ENCODE measurements around the gene MAMSTR. TPM values are rescaled to one million over a fixed set of nuclear protein-coding genes. Genes with fewer than 3 reads are reported as not detected.

MAMSTR gene
- total RNA-seq, 1 donor from 2014 or later: 1.3 TPM

GRCh38 chr19:48750351-48750750, 30.8 kb upstream of the MAMSTR start:
- no peak for DNase-seq (ENCODE audit: extremely low spot score, unreplicated experiment)
- Mint-ChIP-seq H3K27ac (ENCODE audit: unreplicated experiment) (no peak overlapping the region), H3K27me3 (ENCODE audit: unreplicated experiment) (peaks cover 15% of the 10 kb centered on the region), H3K36me3 (ENCODE audit: unreplicated experiment) (no peaks in the 10 kb centered on the region), H3K4me1 (ENCODE audit: unreplicated experiment) (peaks cover 13% of the 10 kb centered on the region), H3K9me3 (ENCODE audit: unreplicated experiment) (no peaks in the 10 kb centered on the region), H3K4me3 (ENCODE audit: unreplicated experiment) (no peak overlapping the region)
- TF ChIP-seq CTCF (IDR thresholded peaks at IDR 0.05): no peak

GRCh38 chr19:48749571-48750198, 30.2 kb upstream of the MAMSTR start:
- Mint-ChIP-seq H3K9me3 (ENCODE audit: unreplicated experiment) (no peaks in the 10 kb centered on the region), H3K4me1 (ENCODE audit: unreplicated experiment) (peaks cover 13% of the 10 kb centered on the region), H3K4me3 (ENCODE audit: unreplicated experiment) (no peak overlapping the region), H3K36me3 (ENCODE audit: unreplicated experiment) (no peaks in the 10 kb centered on the region), H3K27ac (ENCODE audit: unreplicated experiment) (no peak overlapping the region), H3K27me3 (ENCODE audit: unreplicated experiment) (peaks cover 15% of the 10 kb centered on the region)
- no peak for TF ChIP-seq CTCF (IDR thresholded peaks at IDR 0.05)
- DNase-seq (ENCODE audit: extremely low spot score, unreplicated experiment): no peak

GRCh38 chr19:48746738-48747575, 27.4 kb upstream of the MAMSTR start, which contains the start of gene IZUMO1:
Gene IZUMO1 (minus strand): TSS chr19:48746909. CDS start chr19:48745859, 1,050 bp downstream.
- H3K27me3 Mint-ChIP-seq (ENCODE audit: unreplicated experiment): peaks cover 4% of the 10 kb centered on the region
- peak within 1 kb of the TSS; percentile 69 for H3K27ac Mint-ChIP-seq (ENCODE audit: unreplicated experiment)
- no peaks in the 10 kb centered on the region for H3K9me3 Mint-ChIP-seq (ENCODE audit: unreplicated experiment)
- no peaks in the 10 kb centered on the region for H3K36me3 Mint-ChIP-seq (ENCODE audit: unreplicated experiment)
- H3K4me1 Mint-ChIP-seq (ENCODE audit: unreplicated experiment): peaks cover 7% of the 10 kb centered on the region
- H3K4me3 Mint-ChIP-seq (ENCODE audit: unreplicated experiment): peak within 1 kb of the TSS; percentile 69
- peak; percentile 92 for DNase-seq (ENCODE audit: extremely low spot score, unreplicated experiment)
- no peak for TF ChIP-seq CTCF (IDR thresholded peaks at IDR 0.05)

GRCh38 chr19:48746110-48746509, 26.6 kb upstream of the MAMSTR start:
- H3K4me3 Mint-ChIP-seq (ENCODE audit: unreplicated experiment): no peak overlapping the region
- DNase-seq (ENCODE audit: extremely low spot score, unreplicated experiment): no peak
- H3K36me3 Mint-ChIP-seq (ENCODE audit: unreplicated experiment): no peaks in the 10 kb centered on the region
- H3K27ac Mint-ChIP-seq (ENCODE audit: unreplicated experiment): no peak overlapping the region
- TF ChIP-seq CTCF (IDR thresholded peaks at IDR 0.05): no peak
- peaks cover 5% of the 10 kb centered on the region for H3K4me1 Mint-ChIP-seq (ENCODE audit: unreplicated experiment)
- no peaks in the 10 kb centered on the region for H3K9me3 Mint-ChIP-seq (ENCODE audit: unreplicated experiment)
- H3K27me3 Mint-ChIP-seq (ENCODE audit: unreplicated experiment): peaks cover 1% of the 10 kb centered on the region

Data from osteocyte (in vitro differentiated cells).